IPS-15b (cell line): ENCODE results near the gene NPR1.

ENCODE experiments used
- H3K27me3 ChIP-seq: one replicate; pipeline ENCODE4 v1.6.1; 2013; ENCODE audit warnings: low read length; ENCODE audit not compliant: control insufficient read depth, insufficient read depth
- H3K36me3 ChIP-seq: one replicate; pipeline ENCODE4 v1.6.1; 2013; ENCODE audit warnings: low read length; ENCODE audit not compliant: control insufficient read depth, insufficient read depth
- H3K4me1 ChIP-seq: one replicate; pipeline ENCODE4 v1.6.1; 2013; ENCODE audit warnings: mild to moderate bottlenecking, low read length; ENCODE audit not compliant: control insufficient read depth, insufficient read depth
- H3K4me3 ChIP-seq: one replicate; pipeline ENCODE4 v1.5.1; 2013; ENCODE audit warnings: low read depth, low read length
- H3K9ac ChIP-seq: one replicate; pipeline ENCODE4 v1.6.1; 2013; ENCODE audit warnings: low read depth, mild to moderate bottlenecking, low read length
- H3K9me3 ChIP-seq: one replicate; pipeline ENCODE4 v1.6.1; 2013; ENCODE audit warnings: mild to moderate bottlenecking, low read length; ENCODE audit not compliant: control insufficient read depth, insufficient read depth

NPR1 gene

DNA sequence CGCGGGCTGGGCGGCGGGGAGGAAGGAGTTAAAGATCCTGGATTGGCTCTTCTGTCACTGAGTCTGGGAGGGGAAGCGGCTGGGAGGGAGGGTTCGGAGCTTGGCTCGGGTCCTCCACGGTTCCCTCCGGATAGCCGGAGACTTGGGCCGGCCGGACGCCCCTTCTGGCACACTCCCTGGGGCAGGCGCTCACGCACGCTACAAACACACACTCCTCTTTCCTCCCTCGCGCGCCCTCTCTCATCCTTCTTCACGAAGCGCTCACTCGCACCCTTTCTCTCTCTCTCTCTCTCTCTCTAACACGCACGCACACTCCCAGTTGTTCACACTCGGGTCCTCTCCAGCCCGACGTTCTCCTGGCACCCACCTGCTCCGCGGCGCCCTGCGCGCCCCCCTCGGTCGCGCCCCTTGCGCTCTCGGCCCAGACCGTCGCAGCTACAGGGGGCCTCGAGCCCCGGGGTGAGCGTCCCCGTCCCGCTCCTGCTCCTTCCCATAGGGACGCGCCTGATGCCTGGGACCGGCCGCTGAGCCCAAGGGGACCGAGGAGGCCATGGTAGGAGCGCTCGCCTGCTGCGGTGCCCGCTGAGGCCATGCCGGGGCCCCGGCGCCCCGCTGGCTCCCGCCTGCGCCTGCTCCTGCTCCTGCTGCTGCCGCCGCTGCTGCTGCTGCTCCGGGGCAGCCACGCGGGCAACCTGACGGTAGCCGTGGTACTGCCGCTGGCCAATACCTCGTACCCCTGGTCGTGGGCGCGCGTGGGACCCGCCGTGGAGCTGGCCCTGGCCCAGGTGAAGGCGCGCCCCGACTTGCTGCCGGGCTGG is at the start of gene NPR1:
Gene NPR1, plus strand, starts transcription at position 170 of the 818 bp plus-strand sequence. Its CDS starts 421 bp downstream, at position 591.
- H3K27me3 ChIP-seq = peaks cover 31% of the 10 kb centered on the region
- H3K9me3 ChIP-seq = no peaks in the 10 kb centered on the region
- peaks cover 3% of the 10 kb centered on the region for H3K4me1 ChIP-seq
- peak within 1 kb of the TSS; percentile 87 for H3K4me3 ChIP-seq
- no peaks in the 10 kb centered on the region for H3K36me3 ChIP-seq
- peak within 1 kb of the TSS; percentile 16 for H3K9ac ChIP-seq

GRCh38 chr1:153629343-153629665 is 49.2 kb upstream of the NPR1 start:
- Histone ChIP-seq H3K9ac (no peak overlapping the region), H3K27me3 (no peaks in the 10 kb centered on the region), H3K4me1 (peaks cover 9% of the 10 kb centered on the region), H3K4me3 (no peak overlapping the region), H3K9me3 (no peaks in the 10 kb centered on the region), H3K36me3 (no peaks in the 10 kb centered on the region)

DNA sequence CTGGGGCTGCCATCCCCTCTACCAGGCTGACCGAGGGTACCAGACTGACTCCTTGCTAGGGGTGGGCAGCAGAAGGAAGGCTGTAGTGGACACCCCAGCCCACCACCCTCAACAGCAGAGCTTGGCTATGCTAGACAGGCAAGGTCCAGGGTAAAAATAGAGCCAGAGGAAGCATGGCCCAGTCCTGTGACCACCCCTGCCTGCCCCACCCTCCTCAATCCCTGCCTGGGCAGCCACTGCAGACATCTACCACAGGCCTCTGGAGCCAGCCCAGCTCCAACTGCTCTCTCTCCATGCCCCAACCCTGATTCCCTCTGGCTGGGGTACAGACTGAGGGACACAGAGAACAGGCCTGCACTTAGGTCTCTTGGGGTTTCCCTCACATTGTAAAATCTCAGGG is 48.5 kb upstream of the NPR1 start:
- Histone ChIP-seq H3K4me1 (peaks cover 9% of the 10 kb centered on the region), H3K9me3 (no peaks in the 10 kb centered on the region), H3K4me3 (no peak overlapping the region), H3K27me3 (no peaks in the 10 kb centered on the region), H3K36me3 (no peaks in the 10 kb centered on the region), H3K9ac (no peak overlapping the region)

GRCh38 chr1:153630384-153630783 is 48.1 kb upstream of the NPR1 start:
- no peak overlapping the region for H3K4me3 ChIP-seq
- no peak overlapping the region for H3K9ac ChIP-seq
- peaks cover 9% of the 10 kb centered on the region for H3K4me1 ChIP-seq
- no peaks in the 10 kb centered on the region for H3K36me3 ChIP-seq
- no peaks in the 10 kb centered on the region for H3K9me3 ChIP-seq
- no peaks in the 10 kb centered on the region for H3K27me3 ChIP-seq

DNA sequence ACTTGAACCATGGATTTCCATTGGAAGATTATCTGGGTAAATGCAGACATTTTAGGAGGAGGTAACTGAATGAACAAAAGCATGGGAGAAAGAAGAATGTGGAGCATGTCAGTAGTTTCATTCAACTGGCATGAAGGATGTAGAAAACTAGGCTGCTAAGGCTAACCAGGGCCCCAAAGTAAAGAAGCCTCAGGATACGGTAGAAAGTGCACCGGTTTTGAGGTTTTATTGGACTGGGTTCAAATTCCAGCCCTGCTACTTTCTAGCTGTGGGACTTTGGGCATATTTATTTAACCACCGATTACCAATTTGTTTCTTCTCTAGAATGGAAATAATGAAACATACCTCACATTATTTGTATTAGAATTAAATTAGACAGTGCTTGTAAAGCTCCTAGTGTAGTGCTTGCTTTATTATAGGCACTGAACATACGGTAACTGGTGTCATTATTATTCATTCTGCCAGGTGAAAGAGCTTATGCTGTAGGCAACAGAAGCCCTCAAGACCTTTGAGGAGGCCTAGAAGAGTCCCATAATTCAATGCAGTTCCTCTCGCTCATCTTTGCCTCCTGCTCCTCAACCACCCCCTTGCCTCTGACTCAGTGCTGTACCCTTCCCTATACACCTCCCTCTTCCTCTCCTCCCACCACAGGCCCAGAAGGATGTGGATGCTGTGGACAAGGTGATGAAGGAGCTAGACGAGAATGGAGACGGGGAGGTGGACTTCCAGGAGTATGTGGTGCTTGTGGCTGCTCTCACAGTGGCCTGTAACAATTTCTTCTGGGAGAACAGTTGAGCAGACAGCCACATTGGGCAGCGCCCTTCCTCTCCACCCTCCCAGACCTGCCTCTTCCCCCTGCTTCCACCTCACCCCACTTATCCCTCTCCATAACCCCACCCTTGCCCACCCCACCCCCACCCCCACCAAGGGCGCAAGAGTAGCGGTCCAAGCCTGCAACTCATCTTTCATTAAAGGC is 47.2 kb upstream of the NPR1 start:
- peaks cover 2% of the 10 kb centered on the region for H3K36me3 ChIP-seq
- H3K9ac ChIP-seq = no peak overlapping the region
- H3K9me3 ChIP-seq = no peaks in the 10 kb centered on the region
- H3K27me3 ChIP-seq = no peaks in the 10 kb centered on the region
- peaks cover 8% of the 10 kb centered on the region for H3K4me1 ChIP-seq
- H3K4me3 ChIP-seq = no peak overlapping the region

DNA sequence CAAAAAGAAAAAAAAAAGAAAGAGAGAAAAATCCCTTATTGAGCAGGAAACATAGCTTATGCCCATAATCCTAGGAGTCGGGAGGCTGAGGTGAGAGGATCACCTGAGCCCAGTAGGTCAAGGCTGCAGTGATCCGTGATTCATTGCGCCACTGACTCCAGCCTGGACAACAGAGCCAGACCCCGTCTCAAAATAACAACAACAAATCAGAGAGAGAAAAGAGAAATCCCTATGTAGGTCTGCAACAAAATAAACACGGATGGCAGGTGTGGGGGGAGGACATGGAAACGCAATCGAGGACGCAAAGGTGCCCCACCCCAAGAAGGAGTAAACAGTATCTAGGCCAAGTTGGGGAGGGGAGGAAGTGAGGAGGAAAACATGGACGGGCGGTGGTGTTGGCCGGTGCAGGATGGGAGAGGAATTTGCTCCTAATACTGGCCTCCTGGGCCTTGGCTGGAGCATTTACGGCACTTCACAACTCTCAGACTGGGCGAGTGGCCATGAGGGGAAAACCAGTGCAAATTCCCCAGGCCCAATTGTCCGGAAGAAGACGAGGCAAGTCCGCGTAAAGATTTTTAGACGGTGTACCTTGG is 45.2 kb upstream of the NPR1 start:
- no peaks in the 10 kb centered on the region for H3K4me1 ChIP-seq
- H3K4me3 ChIP-seq = peak overlapping the region; percentile 99

DNA sequence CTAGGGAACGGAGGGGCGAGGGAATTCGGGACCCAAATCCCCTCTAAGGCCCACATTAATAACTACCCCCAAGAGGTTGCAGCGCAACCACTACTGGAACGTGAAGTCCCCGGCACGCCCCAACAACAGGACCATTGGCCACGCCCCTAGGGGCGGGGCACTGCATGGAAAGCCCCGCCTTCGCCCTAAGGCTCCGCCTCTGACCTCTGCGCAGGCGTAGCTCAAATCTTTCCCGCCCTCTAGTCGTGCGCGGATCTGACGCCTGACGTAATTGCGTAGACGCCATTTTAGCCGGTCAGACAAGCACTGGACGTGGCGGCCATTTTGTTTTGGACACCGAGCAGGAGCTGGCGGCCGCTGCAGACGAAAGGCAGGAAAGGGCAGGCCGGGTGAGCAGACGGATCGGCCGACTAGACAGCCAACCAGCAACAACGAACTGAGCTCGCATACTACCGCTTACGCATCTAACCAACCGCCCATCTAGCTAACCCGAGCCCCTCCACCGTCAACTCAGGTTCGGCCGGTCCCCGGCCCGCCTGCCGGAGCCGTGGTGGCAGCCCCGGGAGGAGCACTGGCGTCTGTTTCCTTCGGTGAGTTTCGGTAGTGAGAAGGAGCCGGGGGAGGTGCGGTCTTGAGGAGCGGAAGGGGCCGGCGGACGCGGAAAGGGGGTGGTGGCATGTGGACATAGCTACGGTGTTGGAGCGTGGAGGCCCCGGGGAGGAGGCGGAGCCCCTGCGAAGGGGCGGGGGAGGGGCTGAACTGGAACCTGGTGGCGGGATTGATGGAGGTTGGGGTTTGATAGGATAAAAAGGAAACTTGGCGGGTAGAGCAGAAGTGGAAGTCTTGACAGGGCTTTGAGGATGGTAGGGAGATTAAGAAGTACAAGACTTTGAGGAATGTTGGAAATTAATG is 44.5 kb upstream of the NPR1 start, which contains the start of gene CHTOP:
Gene CHTOP, plus strand, starts transcription at position 313 of the 912 bp plus-strand sequence. CDS start 2,523 bp downstream, outside the sequence.
- peak within 1 kb of the TSS; percentile 100 for H3K9ac ChIP-seq
- no peaks in the 10 kb centered on the region for H3K27me3 ChIP-seq
- H3K36me3 ChIP-seq = peaks cover 21% of the 10 kb centered on the region
- H3K4me3 ChIP-seq = peak within 1 kb of the TSS; percentile 99
- no peaks in the 10 kb centered on the region for H3K4me1 ChIP-seq
- no peaks in the 10 kb centered on the region for H3K9me3 ChIP-seq

More for the DNA sequence above, 45.2 kb upstream of the NPR1 start:
- H3K27me3 ChIP-seq = no peaks in the 10 kb centered on the region
- H3K9me3 ChIP-seq = no peaks in the 10 kb centered on the region
- H3K36me3 ChIP-seq = peaks cover 16% of the 10 kb centered on the region
- no peak overlapping the region for H3K9ac ChIP-seq

GRCh38 chr1:153635872-153636271 is 42.6 kb upstream of the NPR1 start:
- Histone ChIP-seq H3K36me3 (peaks cover 37% of the 10 kb centered on the region), H3K4me3 (no peak overlapping the region), H3K4me1 (no peaks in the 10 kb centered on the region), H3K9me3 (no peaks in the 10 kb centered on the region), H3K27me3 (no peaks in the 10 kb centered on the region), H3K9ac (no peak overlapping the region)

- H3K4me1 ChIP-seq = no peaks in the 10 kb centered on the region
- H3K36me3 ChIP-seq = peaks cover 40% of the 10 kb centered on the region
- H3K27me3 ChIP-seq = no peaks in the 10 kb centered on the region
- H3K4me3 ChIP-seq = no peak overlapping the region
- H3K9ac ChIP-seq = no peak overlapping the region
- no peaks in the 10 kb centered on the region for H3K9me3 ChIP-seq
Measured at GRCh38 chr1:153636312-153636711, 42.2 kb upstream of the NPR1 start.

DNA sequence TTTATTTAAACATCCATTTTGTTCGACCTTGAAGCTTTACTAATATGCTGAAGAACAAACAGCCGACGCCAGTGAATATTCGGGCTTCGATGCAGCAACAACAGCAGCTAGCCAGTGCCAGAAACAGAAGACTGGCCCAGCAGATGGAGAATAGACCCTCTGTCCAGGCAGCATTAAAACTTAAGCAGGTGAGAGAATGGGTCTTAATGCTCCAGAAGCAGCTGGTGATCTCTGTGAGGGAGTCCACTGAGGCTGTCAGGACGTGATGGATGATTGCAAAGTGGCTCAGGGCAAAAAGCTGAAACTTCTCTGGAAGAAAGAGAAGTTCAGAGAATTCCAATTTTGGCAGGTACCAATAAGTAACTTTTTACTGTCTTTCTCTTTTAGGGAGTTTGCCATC is 40.2 kb upstream of the NPR1 start:
- no peak overlapping the region for H3K4me3 ChIP-seq
- H3K9ac ChIP-seq = no peak overlapping the region
- H3K36me3 ChIP-seq = peaks cover 58% of the 10 kb centered on the region
- H3K27me3 ChIP-seq = no peaks in the 10 kb centered on the region
- H3K9me3 ChIP-seq = no peaks in the 10 kb centered on the region
- H3K4me1 ChIP-seq = no peaks in the 10 kb centered on the region

GRCh38 chr1:153639280-153639679 is 39.2 kb upstream of the NPR1 start:
- H3K36me3 ChIP-seq = peaks cover 67% of the 10 kb centered on the region

More at GRCh38 chr1:153639280-153639679, 39.2 kb upstream of the NPR1 start:
- Histone ChIP-seq H3K27me3 (no peaks in the 10 kb centered on the region), H3K9ac (no peak overlapping the region), H3K4me1 (no peaks in the 10 kb centered on the region), H3K9me3 (no peaks in the 10 kb centered on the region), H3K4me3 (no peak overlapping the region)
